Keratinocyte (primary cell): ENCODE measurements around the gene PPP1R37. TPM values are rescaled to one million over a fixed set of nuclear protein-coding genes. Genes with fewer than 3 reads are reported as not detected.

Source experiments
- DNase-seq: peaks from one replicate; pipeline ENCODE4 v3.0.0-alpha.2; 2011; ENCODE audit warnings: low read depth, missing footprints, low spot score
- FAIRE-seq: peaks from 2 replicates; lab custom pipeline; 2011; peaks lifted over from hg19 to GRCh38; lab: Jason Lieb, UNC
- H2AFZ ChIP-seq: 2 replicates; pipeline ENCODE4 v1.6.0; 2012; ENCODE audit warnings: low read length, control low read depth, inconsistent platforms; ENCODE audit not compliant: control insufficient read depth
- H3K27ac ChIP-seq: 2 replicates; pipeline ENCODE4 v1.5.1; 2011; ENCODE audit warnings: low read length; ENCODE audit not compliant: control insufficient read depth, insufficient read depth
- H3K27me3 ChIP-seq: 3 replicates; pipeline ENCODE4 v1.6.0; 2011; ENCODE audit warnings: low read length; ENCODE audit not compliant: control insufficient read depth, insufficient read depth; ENCODE audit errors: extremely low read depth
- H3K36me3 ChIP-seq, 2 experiments: 2 replicates in 1 of 2; 3 replicates in 1 of 2; pipeline ENCODE4 v1.5.1; 2011; ENCODE audit warnings: low read length in 2 of 2, mild to moderate bottlenecking in 1 of 2; ENCODE audit not compliant: control insufficient read depth in 2 of 2, insufficient read depth in 2 of 2; ENCODE audit errors: extremely low read depth in 1 of 2
- H3K4me1 ChIP-seq: 3 replicates; pipeline ENCODE4 v1.5.1; 2011; ENCODE audit warnings: low read length; ENCODE audit not compliant: control insufficient read depth, insufficient read depth; ENCODE audit errors: extremely low read depth
- H3K4me2 ChIP-seq: 3 replicates; pipeline ENCODE4 v1.6.0; 2011; ENCODE audit warnings: low read depth, low read length; ENCODE audit not compliant: control insufficient read depth, insufficient read depth; ENCODE audit errors: extremely low read depth
- H3K4me3 ChIP-seq, 3 experiments: fragments of 200-600 bp in 1 of 3; sonication (generic) in 1 of 3; 2 replicates in 2 of 3; 3 replicates in 1 of 3; pipeline ENCODE4 v1.5.1; 2011 to 2016; ENCODE audit warnings: low read length in 3 of 3, mild to moderate bottlenecking in 3 of 3, control low read depth in 2 of 3, inconsistent platforms in 1 of 3, low read depth in 1 of 3, mixed read lengths in 1 of 3, mixed run types in 1 of 3, moderate library complexity in 1 of 3; ENCODE audit not compliant: control insufficient read depth in 2 of 3, insufficient read depth in 2 of 3; ENCODE audit errors: extremely low read depth in 1 of 3
- H3K79me2 ChIP-seq: 2 replicates; pipeline ENCODE4 v1.6.0; 2012; ENCODE audit warnings: low read length; ENCODE audit not compliant: control insufficient read depth, insufficient read depth
- H3K9ac ChIP-seq: 3 replicates; pipeline ENCODE4 v1.6.0; 2011; ENCODE audit warnings: low read length; ENCODE audit not compliant: control insufficient read depth, insufficient read depth; ENCODE audit errors: extremely low read depth
- H3K9me1 ChIP-seq: 3 replicates; pipeline ENCODE4 v1.6.0; 2011; ENCODE audit warnings: low read length; ENCODE audit not compliant: control insufficient read depth, insufficient read depth; ENCODE audit errors: extremely low read depth
- H3K9me3 ChIP-seq: 2 replicates; pipeline ENCODE4 v1.5.1; 2012; ENCODE audit warnings: low read depth, low read length; ENCODE audit not compliant: control insufficient read depth
- H4K20me1 ChIP-seq: 3 replicates; pipeline ENCODE4 v1.6.0; 2011; ENCODE audit warnings: low read length; ENCODE audit not compliant: control insufficient read depth, insufficient read depth; ENCODE audit errors: extremely low read depth
- CTCF ChIP-seq, 3 experiments: IDR thresholded peaks in 1 of 3; conservative IDR thresholded peaks in 1 of 3; optimal IDR thresholded peaks in 1 of 3; 2 replicates in 2 of 3; 3 replicates in 1 of 3; pipeline versions ENCODE3 to v1.5.1; 2011; ENCODE audit warnings: low read length in 3 of 3, mild to moderate bottlenecking in 3 of 3, moderate library complexity in 2 of 3, control low read depth in 1 of 3, inconsistent platforms in 1 of 3; ENCODE audit not compliant: insufficient read depth in 2 of 3; ENCODE audit errors: extremely low read depth in 1 of 3
- EZH2 ChIP-seq: IDR thresholded peaks from one replicate; pipeline ENCODE4 v1.6.1; 2012; ENCODE audit warnings: inconsistent platforms, mild to moderate bottlenecking, low read length, moderate library complexity
- dilution Hi-C: fragments of 300-500 bp; cut with MboI; formaldehyde crosslinking; loops from one replicate; pipeline ENCODE4 v1.7.0; 2020; ENCODE audit warnings: low sequenced_read_pairs; ENCODE audit not compliant: extremely low pct_ligation_motif_present
- polyA plus RNA-seq, 5 experiments: library from polyadenylated mRNA; depleted of rRNA in 3 of 5; stranded (reverse) in 3 of 5; stranded (forward) in 1 of 5; unstranded in 1 of 5; fragments of >200 nt; gene quantifications; 1 replicate in 1 of 5; 2 replicates in 3 of 5; 3 replicates in 1 of 5; pipeline versions ENCODE4 v1.2.1 to v1.2.3, GENCODE V29; 2011 to 2012; ENCODE audit warnings: missing spikeins in 2 of 5, low read depth in 1 of 5, low replicate concordance in 1 of 5

PPP1R37 gene
- polyA plus RNA-seq, 1 donor (not counting 4 experiments of a cell fraction or from before 2014, with no cell fraction given), result 8.6 TPM

- Histone ChIP-seq H3K4me2 (peak overlapping the region; percentile 70), H3K9me1 (no peaks in the 10 kb centered on the region), H2AFZ (peak overlapping the region; percentile 69), H3K27ac (no peak overlapping the region), H3K9me3 (peaks cover 4% of the 10 kb centered on the region), H3K36me3 (no peaks in the 10 kb centered on the region), H4K20me1 (no peaks in the 10 kb centered on the region), H3K9ac (peak overlapping the region; percentile 37), H3K79me2 (no peaks in the 10 kb centered on the region), H3K4me1 (peaks cover 33% of the 10 kb centered on the region), H3K27me3 (peaks cover 24% of the 10 kb centered on the region), H3K4me3 (peak overlapping the region in 1 of 3 experiments; percentile 13)
- TF ChIP-seq EZH2 (no peak), CTCF (optimal IDR thresholded peaks at IDR 0.05 in 1 of 3, IDR thresholded peaks at IDR 0.05 in 1 of 3, conservative IDR thresholded peaks at IDR 0.05 in 1 of 3; ENCODE audit: extremely low read depth in 1 of 3, insufficient read depth in 2 of 3, low read length in 3 of 3) (no peak)
- DNase-seq (no peak), FAIRE-seq (peak; percentile 52)
- dilution Hi-C loops, result no loop called here
These were observed 63.8 kb downstream of the PPP1R37 start for GRCh38 chr19:45156751-45157150.

GRCh38 chr19:45158503-45159209 is 65.7 kb downstream of the PPP1R37 start:
- Histone ChIP-seq H3K27me3 (peaks cover 8% of the 10 kb centered on the region), H3K4me1 (peaks cover 45% of the 10 kb centered on the region), H3K9me1 (no peaks in the 10 kb centered on the region)

More at GRCh38 chr19:45158503-45159209, 65.7 kb downstream of the PPP1R37 start:
- dilution Hi-C loops, result no loop called here
- DNase-seq (no peak), FAIRE-seq (no peak)
- Histone ChIP-seq H3K4me2 (no peak overlapping the region), H3K27ac (no peak overlapping the region), H4K20me1 (peaks cover 2% of the 10 kb centered on the region), H3K4me3 (no peak overlapping the region), H2AFZ (no peak overlapping the region), H3K36me3 (no peaks in the 10 kb centered on the region), H3K9ac (no peak overlapping the region), H3K9me3 (no peaks in the 10 kb centered on the region), H3K79me2 (no peaks in the 10 kb centered on the region)
- no peak for TF ChIP-seq EZH2
- TF ChIP-seq CTCF (optimal IDR thresholded peaks at IDR 0.05 in 1 of 3, IDR thresholded peaks at IDR 0.05 in 1 of 3, conservative IDR thresholded peaks at IDR 0.05 in 1 of 3; ENCODE audit: extremely low read depth in 1 of 3, insufficient read depth in 2 of 3, low read length in 3 of 3), result no peak
